Astrocyte of the spinal cord (primary cell): ENCODE results near the gene KCNK17.

Experiments
- DNase-seq: peaks from one replicate; pipeline ENCODE4 v3.0.0; 2011; ENCODE audit warnings: low read depth, low spot score
- H3K4me3 ChIP-seq: 2 replicates; pipeline ENCODE4 v1.5.1; 2011; ENCODE audit warnings: low read depth, mild to moderate bottlenecking, low read length, moderate library complexity
- CTCF ChIP-seq: IDR thresholded peaks from 2 replicates; pipeline ENCODE4 v1.5.1; 2012; ENCODE audit warnings: low read depth, mild to moderate bottlenecking, low read length, inconsistent platforms
- in situ Hi-C: cut with HindIII; loops from 2 replicates; pipeline ENCODE4 v1.10.0; 2017; ENCODE audit warnings: low sequenced_read_pairs

Gene KCNK17

GRCh38 chr6:39314273-39314795 is at the start of gene KCNK17:
TSS of gene KCNK17 (minus strand) at chr6:39314419. CDS start at chr6:39314320, 99 bp downstream.
- H3K4me3 ChIP-seq, result no peak within 1 kb of the TSS
- TF ChIP-seq CTCF, result no peak
- DNase-seq, result no peak
- in situ Hi-C loops, result no loop called here

GRCh38 chr6:39363280-39363679 is 49.1 kb upstream of the KCNK17 start:
- DNase-seq, result no peak
- H3K4me3 ChIP-seq, result no peak overlapping the region
- in situ Hi-C loops, result no loop called here
- no peak for TF ChIP-seq CTCF

- H3K4me3 ChIP-seq, result no peak overlapping the region
- in situ Hi-C loops, result no loop called here
- no peak for DNase-seq
- TF ChIP-seq CTCF, result peak; percentile 34
These were observed 48.3 kb upstream of the KCNK17 start for GRCh38 chr6:39362487-39362865.

GRCh38 chr6:39361657-39362486 is 47.7 kb upstream of the KCNK17 start:
- peak; percentile 61 for DNase-seq
- H3K4me3 ChIP-seq, result no peak overlapping the region
- in situ Hi-C loops, result no loop called here

GRCh38 chr6:39360378-39360777 is 46.2 kb upstream of the KCNK17 start:
- no peak for DNase-seq
- H3K4me3 ChIP-seq, result no peak overlapping the region
- in situ Hi-C loops, result no loop called here
- no peak for TF ChIP-seq CTCF

More at GRCh38 chr6:39361657-39362486, 47.7 kb upstream of the KCNK17 start:
- TF ChIP-seq CTCF, result peak; percentile 87

GRCh38 chr6:39357998-39358686 is 43.9 kb upstream of the KCNK17 start:
- no peak for TF ChIP-seq CTCF

More at GRCh38 chr6:39357998-39358686, 43.9 kb upstream of the KCNK17 start:
- H3K4me3 ChIP-seq, result no peak overlapping the region
- peak; percentile 53 for DNase-seq
- in situ Hi-C loops, result no loop called here
